HTERT RPE-1 (cell line): ENCODE measurements around the gene TMEM240.
"Not testable (repeated sequence)": the region's sequence is repeated elsewhere in the genome, so short reads cannot be mapped to it uniquely, and the experiment has no call there.

ENCODE experiments used
- in situ Hi-C: fragments of 300-500 bp; cut with MboI; formaldehyde crosslinking; loops from 4 replicates; pipeline ENCODE4 v1.14.3; 2020; ENCODE audit warnings: low sequenced_read_pairs

Gene TMEM240

DNA sequence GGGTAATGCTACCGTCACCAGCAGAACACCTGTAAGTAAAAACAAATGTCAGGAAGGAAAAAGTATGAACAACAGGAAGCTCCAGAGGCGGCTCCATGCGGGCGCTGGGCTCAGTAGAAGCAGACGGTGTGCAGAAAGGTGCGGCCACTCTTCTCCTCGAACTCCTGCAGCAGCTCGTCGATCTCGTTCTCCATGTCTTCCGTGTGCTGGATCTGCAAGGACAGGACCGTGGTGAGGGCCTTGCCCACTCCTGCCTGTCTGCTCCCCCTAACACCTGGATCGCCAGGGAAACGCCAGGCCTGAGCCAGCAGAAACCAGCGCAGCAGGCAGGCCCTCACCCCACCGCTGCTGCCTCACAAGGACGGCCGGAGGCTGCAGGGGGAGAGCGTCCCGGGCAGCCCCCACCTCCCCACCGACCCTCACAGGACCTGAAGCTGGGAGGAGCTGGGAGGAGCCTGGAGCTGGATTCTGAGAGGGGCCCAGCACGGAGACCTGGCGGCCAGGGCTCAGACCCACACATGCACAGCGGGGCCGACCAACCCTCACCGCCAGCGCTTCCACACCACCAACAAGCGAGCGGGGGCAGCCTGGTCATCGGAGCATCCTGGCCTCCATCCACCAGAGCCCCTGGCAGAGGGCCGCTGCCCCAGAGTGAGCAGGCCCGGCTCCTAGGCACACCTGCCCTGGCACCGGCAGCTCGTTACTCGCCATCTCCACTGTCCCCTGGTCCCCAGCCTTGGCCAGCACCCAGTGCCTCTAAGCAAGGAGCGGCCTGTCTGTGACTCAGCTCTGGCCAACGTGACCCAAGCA is 1.7 kb upstream of the TMEM240 start:
- in situ Hi-C loops, result no loop called here

- in situ Hi-C loops, result no loop called here
These were observed 599 bp upstream of the TMEM240 start for GRCh38 chr1:1540818-1541628.

GRCh38 chr1:1539310-1540089 is 924 bp downstream of the TMEM240 start:
- in situ Hi-C loops, result no loop called here

GRCh38 chr1:1538989-1539309 is 1.5 kb downstream of the TMEM240 start:
- in situ Hi-C loops, result no loop called here

DNA sequence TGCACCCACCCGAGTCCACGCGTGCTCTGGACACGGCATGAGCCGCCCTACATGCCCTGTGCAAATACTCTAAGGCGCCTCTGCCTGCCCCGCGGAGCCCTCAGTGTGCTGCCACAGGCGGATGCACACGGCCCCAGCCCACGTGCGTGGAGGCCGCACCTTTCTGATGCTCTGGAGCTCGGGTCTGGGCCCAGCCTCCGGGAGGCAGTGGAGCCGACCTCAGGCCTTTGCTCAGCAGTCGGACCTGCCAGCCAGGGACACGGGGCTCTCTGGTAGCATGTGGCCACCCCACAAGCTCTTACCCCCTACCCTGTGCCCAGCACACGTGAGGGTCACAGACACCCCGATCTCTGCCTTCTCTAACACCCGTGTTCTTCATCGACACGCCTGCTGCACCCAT is 2.1 kb downstream of the TMEM240 start:
- in situ Hi-C loops, result no loop called here

GRCh38 chr1:1537626-1538250 is 2.7 kb downstream of the TMEM240 start:
- in situ Hi-C loops, result no loop called here

DNA sequence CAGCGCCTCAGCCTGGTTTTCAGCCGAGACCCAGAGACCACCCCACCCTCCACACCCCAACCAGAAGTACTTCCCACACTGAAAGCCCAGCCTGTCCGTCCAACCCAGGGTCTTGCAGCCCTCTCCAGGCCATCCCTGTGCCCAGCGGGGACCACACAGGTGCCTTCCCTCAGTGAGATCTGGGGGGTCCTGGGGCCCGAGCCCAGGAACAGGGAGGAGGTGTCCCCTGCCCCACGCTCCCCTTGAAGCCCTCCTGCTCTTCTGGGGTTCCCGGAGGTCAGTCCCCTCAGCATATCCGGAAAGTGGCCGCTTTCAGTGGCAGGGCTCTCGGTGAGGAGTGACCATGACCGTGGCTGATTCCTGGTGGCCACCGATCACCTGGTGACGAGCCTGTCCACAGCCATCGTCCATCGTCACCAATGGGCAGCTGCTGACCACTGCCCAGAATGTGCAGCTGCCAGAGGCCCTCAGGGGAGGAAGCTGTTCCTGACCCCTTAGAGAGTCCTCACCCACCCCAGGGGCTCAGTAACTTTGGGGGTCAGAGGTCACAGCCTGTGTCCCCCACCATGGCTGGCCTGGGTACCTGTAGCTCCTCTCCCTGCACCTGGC is 3.4 kb downstream of the TMEM240 start:
- in situ Hi-C loops, result no loop called here

DNA sequence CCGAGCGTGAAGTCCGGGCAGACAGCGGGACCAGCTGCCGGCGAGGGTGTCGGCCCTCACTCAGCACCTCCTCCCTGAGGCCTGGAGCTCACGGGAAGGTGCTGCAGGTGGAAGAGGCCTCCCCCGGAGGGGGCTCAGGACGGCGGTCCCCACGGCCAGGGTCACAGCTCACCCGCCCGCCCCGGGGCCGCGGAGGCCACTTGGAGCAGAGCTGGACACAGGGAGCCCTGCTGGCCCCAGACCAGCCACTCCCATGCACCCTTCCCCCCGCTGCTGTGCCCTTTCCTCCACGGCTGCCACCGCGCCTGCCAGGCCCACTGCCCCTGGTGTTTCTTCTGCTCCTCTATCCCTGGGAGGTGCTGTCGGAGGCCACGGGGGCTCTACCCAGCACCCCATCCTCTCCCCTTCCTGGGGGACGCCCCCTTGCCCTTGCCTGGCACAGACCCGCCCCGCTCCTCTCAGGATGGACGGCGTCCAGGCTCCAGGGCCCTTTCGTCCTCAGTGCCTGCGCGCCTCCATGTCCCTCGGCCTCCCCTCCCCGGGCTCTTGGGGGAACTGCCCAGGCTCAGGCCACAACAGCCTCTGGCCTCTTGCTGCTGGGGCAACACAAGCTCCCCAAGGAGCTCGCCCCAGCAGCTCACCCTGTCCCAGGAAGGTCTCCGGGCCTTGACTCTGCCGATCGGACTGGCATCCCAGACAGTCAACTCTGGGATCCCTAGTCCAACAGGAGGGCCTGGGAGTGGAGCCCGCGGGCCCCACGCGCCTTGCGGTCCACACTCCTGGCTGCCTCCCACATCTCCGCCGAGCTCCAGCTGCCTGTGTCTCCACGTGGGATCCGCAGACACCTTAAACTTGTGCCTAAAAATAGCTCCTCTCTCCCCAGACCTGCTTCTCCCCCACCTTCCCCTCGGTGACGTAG is 4.1 kb downstream of the TMEM240 start:
- in situ Hi-C loops, result no loop called here

DNA sequence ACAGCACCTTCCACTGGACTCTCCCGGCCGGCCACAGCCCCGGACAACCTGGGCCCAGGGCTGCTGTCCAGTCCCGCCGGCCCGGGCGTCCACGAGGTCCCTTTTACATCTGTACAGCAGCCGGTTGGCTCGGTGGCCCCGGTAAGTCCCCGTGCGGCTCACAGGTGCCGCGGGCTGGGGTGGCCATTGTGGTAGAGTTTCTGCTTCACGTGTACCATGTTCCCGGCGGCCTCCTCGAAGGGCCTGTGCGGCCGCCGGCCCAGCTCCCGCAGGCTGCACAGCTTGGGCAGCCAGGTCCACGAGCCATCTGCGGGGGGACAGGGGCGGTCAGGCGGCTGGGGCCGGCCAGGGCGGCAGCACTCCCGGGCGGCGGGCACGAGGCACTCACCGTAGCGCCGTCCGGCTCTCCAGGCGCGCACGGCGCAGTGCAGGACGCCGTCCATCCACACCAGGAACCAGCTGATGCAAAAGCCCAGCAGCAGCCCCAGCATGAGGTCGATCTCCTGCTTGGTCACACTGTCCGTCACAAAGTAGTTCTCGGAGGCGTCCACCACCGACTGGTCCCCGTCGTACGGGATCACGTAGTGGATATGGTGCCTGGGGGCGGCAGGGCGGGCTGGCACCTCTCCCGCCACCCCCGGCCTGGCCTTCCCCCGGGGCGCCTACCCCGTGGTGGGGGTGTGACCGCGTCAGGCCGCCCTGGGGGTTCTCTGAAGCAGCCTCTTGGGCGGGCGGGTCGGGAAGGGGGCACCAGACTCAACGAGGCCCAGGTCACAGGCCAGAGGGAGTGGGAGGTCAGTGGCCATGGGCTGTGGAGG is 5.0 kb downstream of the TMEM240 start:
- in situ Hi-C loops, result no loop called here

GRCh38 chr1:1534401-1535154 is 5.8 kb downstream of the TMEM240 start:
- in situ Hi-C loops, result no loop called here

DNA sequence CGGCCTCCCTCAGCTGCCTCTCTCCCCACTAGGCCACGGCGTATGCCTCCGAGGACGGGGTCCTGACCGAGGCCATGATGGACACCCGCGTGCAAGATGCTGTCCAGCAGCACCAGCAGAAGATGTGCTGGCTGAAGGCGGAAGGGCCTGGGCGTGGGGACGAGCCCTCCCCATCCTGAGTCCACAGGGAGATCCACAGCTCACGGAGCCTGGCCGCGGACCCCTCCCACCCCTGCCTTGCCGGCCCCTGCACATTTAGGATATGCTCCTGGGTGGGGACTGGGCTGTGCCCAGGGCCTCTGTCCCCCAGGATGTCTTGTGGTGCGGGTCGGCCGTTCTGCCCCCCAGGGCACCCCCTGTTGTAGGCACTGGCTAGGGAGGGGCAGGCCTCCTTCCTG is 6.5 kb downstream of the TMEM240 start:
- in situ Hi-C loops, result not testable (repeated sequence)

GRCh38 chr1:1533176-1533893 is 7.1 kb downstream of the TMEM240 start:
- in situ Hi-C loops, result not testable (repeated sequence)

DNA sequence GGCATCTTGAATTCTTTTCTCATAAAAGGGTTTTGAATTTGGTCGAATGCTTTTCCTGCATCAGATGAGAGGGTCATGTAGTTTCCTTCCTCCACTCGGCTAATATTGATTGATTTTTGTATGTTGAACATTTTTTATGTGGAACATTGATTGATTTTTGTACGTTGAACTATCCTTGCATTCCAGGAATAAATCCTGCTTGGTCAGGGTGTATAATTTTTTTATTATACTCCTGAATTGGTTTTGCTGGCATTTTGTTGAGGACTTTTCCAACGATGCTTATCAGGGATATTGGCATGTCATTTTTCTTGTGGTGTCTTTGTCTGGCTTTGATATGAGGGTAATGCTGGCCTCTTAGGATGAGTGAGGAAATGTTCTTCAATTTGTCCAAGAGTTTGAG is 8.5 kb downstream of the TMEM240 start:
- in situ Hi-C loops, result no loop called here

DNA sequence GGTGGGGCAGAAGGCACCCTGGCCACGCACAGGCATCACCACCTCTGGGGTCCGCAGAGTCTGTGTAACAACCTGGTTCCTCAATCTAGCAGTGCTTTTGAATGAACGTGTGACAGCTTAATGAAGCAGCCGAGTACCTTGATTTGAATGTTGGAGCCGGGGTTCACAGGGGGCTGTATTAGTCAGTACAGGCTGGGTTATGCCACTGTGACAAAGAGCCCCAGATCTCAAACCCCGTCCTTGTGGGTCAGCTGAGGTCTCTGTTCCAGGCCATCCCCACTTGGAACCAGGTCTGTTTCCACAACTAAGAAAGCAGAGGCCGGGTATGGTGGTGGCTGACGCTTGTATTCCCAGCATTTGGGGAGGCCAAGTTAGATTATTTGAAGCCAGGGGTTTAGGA is 10.5 kb downstream of the TMEM240 start:
- in situ Hi-C loops, result no loop called here

- in situ Hi-C loops, result no loop called here
These were observed 11.1 kb downstream of the TMEM240 start for GRCh38 chr1:1529321-1529720.

GRCh38 chr1:1528301-1529267 is 11.8 kb downstream of the TMEM240 start:
- in situ Hi-C loops, result no loop called here
